GM23338 (cell line): ENCODE data around the gene THNSL1. TPM values are rescaled to one million over a fixed set of nuclear protein-coding genes. Genes with fewer than 3 reads are reported as not detected.

Experiments
- ATAC-seq: fragments of 200-7000 bp; cut with Tn5 transposase; 3 replicates; pipeline ENCODE4 v1.9.1; 2020
- DNase-seq: peaks from one replicate; pipeline ENCODE4 v3.0.0-alpha.2; 2015; ENCODE audit warnings: low spot score
- H2AFZ ChIP-seq: fragments of 200-600 bp; sonication (generic); 2 replicates; pipeline ENCODE4 v1.8.0; 2016; ENCODE audit warnings: antibody characterized with exemption, mild to moderate bottlenecking, moderate library complexity
- H3F3A ChIP-seq: fragments of 200-600 bp; sonication (generic); replicated peaks from 2 replicates; pipeline ENCODE4 v1.8.0; 2017; ENCODE audit warnings: antibody characterized with exemption, mixed run types, low read depth
- H3K27ac ChIP-seq: fragments of 200-600 bp; sonication (generic); 2 replicates; pipeline ENCODE4 v1.6.1; 2016; ENCODE audit warnings: low read depth
- H3K27me3 ChIP-seq: fragments of 200-600 bp; sonication (generic); 2 replicates; pipeline ENCODE4 v1.8.0; 2016; ENCODE audit warnings: mild to moderate bottlenecking, mixed run types, moderate library complexity; ENCODE audit not compliant: insufficient read depth
- H3K36me3 ChIP-seq: fragments of 200-600 bp; sonication (generic); 2 replicates; pipeline ENCODE4 v1.8.0; 2016; ENCODE audit warnings: mild to moderate bottlenecking; ENCODE audit not compliant: insufficient read depth
- H3K4me1 ChIP-seq: fragments of 200-600 bp; sonication (generic); 2 replicates; pipeline ENCODE4 v1.8.0; 2016; ENCODE audit warnings: mild to moderate bottlenecking, moderate library complexity; ENCODE audit not compliant: insufficient read depth
- H3K4me2 ChIP-seq: fragments of 200-600 bp; sonication (generic); 2 replicates; pipeline ENCODE4 v1.7.1; 2017; ENCODE audit warnings: mixed run types
- H3K4me3 ChIP-seq: fragments of 200-600 bp; sonication (generic); 2 replicates; pipeline ENCODE4 v1.6.1; 2016; ENCODE audit warnings: mixed run types
- H3K79me2 ChIP-seq: fragments of 200-600 bp; sonication (generic); replicated peaks from 2 replicates; pipeline ENCODE4 v1.8.0; 2017; ENCODE audit warnings: mild to moderate bottlenecking; ENCODE audit not compliant: insufficient read depth
- H3K9me2 ChIP-seq: fragments of 200-600 bp; sonication (generic); 2 replicates; pipeline ENCODE4 v1.8.0; 2017; ENCODE audit not compliant: insufficient read depth
- H4K20me1 ChIP-seq: fragments of 200-600 bp; sonication (generic); replicated peaks from 2 replicates; pipeline ENCODE4 v1.8.0; 2017; ENCODE audit warnings: mild to moderate bottlenecking; ENCODE audit not compliant: insufficient read depth
- H3K27ac Mint-ChIP-seq: 2 replicates; pipeline ENCODE4 v1.8.0; 2020; ENCODE audit warnings: inconsistent platforms, mild to moderate bottlenecking, moderate library complexity, mixed read lengths
- H3K27me3 Mint-ChIP-seq: 3 replicates; pipeline ENCODE4 v1.8.0; 2022; ENCODE audit warnings: low read depth, mild to moderate bottlenecking, moderate library complexity, mixed read lengths, inconsistent platforms; ENCODE audit not compliant: insufficient read depth, poor library complexity
- H3K36me3 Mint-ChIP-seq: 3 replicates; pipeline ENCODE4 v1.8.0; 2021; ENCODE audit warnings: low read depth, mild to moderate bottlenecking, inconsistent platforms, moderate library complexity, mixed read lengths
- H3K4me1 Mint-ChIP-seq: 3 replicates; pipeline ENCODE4 v1.8.0; 2020; ENCODE audit warnings: mild to moderate bottlenecking, inconsistent platforms, mixed read lengths
- H3K4me3 Mint-ChIP-seq: 3 replicates; pipeline ENCODE4 v1.8.0; 2021; ENCODE audit warnings: moderate library complexity, mild to moderate bottlenecking, inconsistent platforms, mixed read lengths
- H3K9me3 Mint-ChIP-seq: 3 replicates; pipeline ENCODE4 v1.8.0; 2020; ENCODE audit warnings: moderate library complexity, mild to moderate bottlenecking, inconsistent platforms, mixed read lengths
- CREB1 ChIP-seq: fragments of 250-450 bp; sonication (Bioruptor Pico); IDR thresholded peaks from 2 replicates; pipeline ENCODE4 v1.5.0; 2020; ENCODE audit warnings: low read depth, mild to moderate bottlenecking, moderate library complexity
- EZH2 ChIP-seq: fragments of 200-600 bp; sonication (generic); IDR thresholded peaks from one replicate; pipeline ENCODE4 v1.8.0; 2017; ENCODE audit warnings: antibody characterized with exemption, mild to moderate bottlenecking, low read depth; ENCODE audit not compliant: unreplicated experiment
- EZH2phosphoT487 ChIP-seq: fragments of 200-600 bp; sonication (generic); IDR thresholded peaks from one replicate; pipeline ENCODE4 v1.8.1; 2018; ENCODE audit warnings: antibody characterized with exemption; ENCODE audit not compliant: unreplicated experiment
- JUNB ChIP-seq: IDR thresholded peaks from one replicate; pipeline ENCODE4 v1.6.1; 2016; ENCODE audit warnings: antibody characterized with exemption; ENCODE audit not compliant: unreplicated experiment
- STAT1 ChIP-seq: IDR thresholded peaks from one replicate; pipeline ENCODE4 v1.6.1; 2016; ENCODE audit warnings: antibody characterized with exemption; ENCODE audit not compliant: unreplicated experiment
- ZNF114 ChIP-seq: fragments of 250-450 bp; sonication (Bioruptor Pico); IDR thresholded peaks from 2 replicates; pipeline ENCODE4 v1.5.0; 2020; ENCODE audit warnings: mild to moderate bottlenecking, moderate library complexity
- polyA plus RNA-seq: library from polyadenylated mRNA; unstranded; fragments of >200 nt; fragmentation: Nextera tagmentation; extraction: Ambion mirVana; gene quantifications from 2 replicates; pipeline ENCODE4 v1.2.1, GENCODE V29; 2016
- total RNA-seq: library from RNA; depleted of rRNA; stranded (reverse); fragments of >200 nt; shearing (Covaris generic); gene quantifications from 2 replicates; pipeline ENCODE4 v1.2.3, GENCODE V29; 2014
- TF ChIP-seq, protein P1 (sequence below): fragments of 250-450 bp; sonication (Bioruptor Pico); IDR thresholded peaks from 2 replicates; pipeline ENCODE4 v1.5.0; 2020; ENCODE audit warnings: mild to moderate bottlenecking, moderate library complexity
- TF ChIP-seq, protein P2 (sequence below), 2 experiments: fragments of 200-600 bp in 1 of 2; sonication (generic) in 1 of 2; conservative IDR thresholded peaks; 2 replicates each; pipeline versions ENCODE4 v1.5.1 to v1.6.1; 2016 to 2017; ENCODE audit warnings: antibody characterized with exemption in 2 of 2, low read depth in 2 of 2, mild to moderate bottlenecking in 2 of 2, moderate library complexity in 1 of 2
- TF ChIP-seq, protein P3 (sequence below): IDR thresholded peaks from one replicate; pipeline ENCODE4 v1.6.1; 2018; ENCODE audit warnings: antibody characterized with exemption; ENCODE audit not compliant: unreplicated experiment
- TF ChIP-seq, protein P4 (sequence below): IDR thresholded peaks from 2 replicates; pipeline ENCODE4 v1.6.1; 2016; ENCODE audit warnings: antibody characterized with exemption

The THNSL1 gene
- total and polyA plus RNA-seq, 2 experiments from 2014 or later: 2.6 to 5.8 TPM

DNA sequence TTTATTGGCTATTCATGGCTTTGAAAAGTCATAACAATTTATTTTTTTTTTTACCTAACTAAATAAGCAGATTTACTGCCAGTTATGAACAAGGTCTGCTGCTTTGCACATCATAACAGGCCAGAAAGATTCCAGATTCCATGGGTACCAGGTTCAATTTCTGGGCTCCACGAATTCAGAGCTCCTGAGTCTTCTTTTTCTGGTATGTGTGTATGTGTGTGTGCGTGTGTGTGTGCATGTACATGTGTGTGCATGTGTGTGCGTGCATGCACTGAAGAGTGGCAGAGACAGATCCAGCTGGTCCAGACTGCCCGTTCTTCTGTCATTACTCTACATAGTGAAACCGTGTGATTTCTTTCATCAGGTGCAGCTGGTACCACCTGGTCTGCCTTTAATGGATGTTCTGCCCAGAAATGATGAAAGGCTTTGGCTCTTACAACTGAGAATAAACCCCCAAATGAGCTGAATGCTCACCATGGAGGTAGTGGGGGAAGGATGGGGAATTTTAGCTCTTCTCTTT lies 49.4 kb upstream of the THNSL1 start (continued):
- TF ChIP-seq, protein P1, sequence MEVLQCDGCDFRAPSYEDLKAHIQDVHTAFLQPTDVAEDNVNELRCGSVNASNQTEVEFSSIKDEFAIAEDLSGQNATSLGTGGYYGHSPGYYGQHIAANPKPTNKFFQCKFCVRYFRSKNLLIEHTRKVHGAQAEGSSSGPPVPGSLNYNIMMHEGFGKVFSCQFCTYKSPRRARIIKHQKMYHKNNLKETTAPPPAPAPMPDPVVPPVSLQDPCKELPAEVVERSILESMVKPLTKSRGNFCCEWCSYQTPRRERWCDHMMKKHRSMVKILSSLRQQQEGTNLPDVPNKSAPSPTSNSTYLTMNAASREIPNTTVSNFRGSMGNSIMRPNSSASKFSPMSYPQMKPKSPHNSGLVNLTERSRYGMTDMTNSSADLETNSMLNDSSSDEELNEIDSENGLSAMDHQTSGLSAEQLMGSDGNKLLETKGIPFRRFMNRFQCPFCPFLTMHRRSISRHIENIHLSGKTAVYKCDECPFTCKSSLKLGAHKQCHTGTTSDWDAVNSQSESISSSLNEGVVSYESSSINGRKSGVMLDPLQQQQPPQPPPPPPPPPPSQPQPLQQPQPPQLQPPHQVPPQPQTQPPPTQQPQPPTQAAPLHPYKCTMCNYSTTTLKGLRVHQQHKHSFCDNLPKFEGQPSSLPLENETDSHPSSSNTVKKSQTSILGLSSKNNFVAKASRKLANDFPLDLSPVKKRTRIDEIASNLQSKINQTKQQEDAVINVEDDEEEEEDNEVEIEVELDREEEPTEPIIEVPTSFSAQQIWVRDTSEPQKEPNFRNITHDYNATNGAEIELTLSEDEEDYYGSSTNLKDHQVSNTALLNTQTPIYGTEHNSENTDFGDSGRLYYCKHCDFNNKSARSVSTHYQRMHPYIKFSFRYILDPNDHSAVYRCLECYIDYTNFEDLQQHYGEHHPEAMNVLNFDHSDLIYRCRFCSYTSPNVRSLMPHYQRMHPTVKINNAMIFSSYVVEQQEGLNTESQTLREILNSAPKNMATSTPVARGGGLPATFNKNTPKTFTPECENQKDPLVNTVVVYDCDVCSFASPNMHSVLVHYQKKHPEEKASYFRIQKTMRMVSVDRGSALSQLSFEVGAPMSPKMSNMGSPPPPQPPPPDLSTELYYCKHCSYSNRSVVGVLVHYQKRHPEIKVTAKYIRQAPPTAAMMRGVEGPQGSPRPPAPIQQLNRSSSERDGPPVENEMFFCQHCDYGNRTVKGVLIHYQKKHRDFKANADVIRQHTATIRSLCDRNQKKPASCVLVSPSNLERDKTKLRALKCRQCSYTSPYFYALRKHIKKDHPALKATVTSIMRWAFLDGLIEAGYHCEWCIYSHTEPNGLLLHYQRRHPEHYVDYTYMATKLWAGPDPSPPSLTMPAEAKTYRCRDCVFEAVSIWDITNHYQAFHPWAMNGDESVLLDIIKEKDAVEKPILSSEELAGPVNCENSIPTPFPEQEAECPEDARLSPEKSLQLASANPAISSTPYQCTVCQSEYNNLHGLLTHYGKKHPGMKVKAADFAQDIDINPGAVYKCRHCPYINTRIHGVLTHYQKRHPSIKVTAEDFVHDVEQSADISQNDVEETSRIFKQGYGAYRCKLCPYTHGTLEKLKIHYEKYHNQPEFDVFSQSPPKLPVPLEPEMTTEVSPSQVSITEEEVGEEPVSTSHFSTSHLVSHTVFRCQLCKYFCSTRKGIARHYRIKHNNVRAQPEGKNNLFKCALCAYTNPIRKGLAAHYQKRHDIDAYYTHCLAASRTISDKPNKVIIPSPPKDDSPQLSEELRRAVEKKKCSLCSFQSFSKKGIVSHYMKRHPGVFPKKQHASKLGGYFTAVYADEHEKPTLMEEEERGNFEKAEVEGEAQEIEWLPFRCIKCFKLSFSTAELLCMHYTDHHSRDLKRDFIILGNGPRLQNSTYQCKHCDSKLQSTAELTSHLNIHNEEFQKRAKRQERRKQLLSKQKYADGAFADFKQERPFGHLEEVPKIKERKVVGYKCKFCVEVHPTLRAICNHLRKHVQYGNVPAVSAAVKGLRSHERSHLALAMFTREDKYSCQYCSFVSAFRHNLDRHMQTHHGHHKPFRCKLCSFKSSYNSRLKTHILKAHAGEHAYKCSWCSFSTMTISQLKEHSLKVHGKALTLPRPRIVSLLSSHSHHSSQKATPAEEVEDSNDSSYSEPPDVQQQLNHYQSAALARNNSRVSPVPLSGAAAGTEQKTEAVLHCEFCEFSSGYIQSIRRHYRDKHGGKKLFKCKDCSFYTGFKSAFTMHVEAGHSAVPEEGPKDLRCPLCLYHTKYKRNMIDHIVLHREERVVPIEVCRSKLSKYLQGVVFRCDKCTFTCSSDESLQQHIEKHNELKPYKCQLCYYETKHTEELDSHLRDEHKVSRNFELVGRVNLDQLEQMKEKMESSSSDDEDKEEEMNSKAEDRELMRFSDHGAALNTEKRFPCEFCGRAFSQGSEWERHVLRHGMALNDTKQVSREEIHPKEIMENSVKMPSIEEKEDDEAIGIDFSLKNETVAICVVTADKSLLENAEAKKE (CRISPR knock-in tag): no peak
- TF ChIP-seq JUNB (no peak), EZH2 (no peak)

DNA sequence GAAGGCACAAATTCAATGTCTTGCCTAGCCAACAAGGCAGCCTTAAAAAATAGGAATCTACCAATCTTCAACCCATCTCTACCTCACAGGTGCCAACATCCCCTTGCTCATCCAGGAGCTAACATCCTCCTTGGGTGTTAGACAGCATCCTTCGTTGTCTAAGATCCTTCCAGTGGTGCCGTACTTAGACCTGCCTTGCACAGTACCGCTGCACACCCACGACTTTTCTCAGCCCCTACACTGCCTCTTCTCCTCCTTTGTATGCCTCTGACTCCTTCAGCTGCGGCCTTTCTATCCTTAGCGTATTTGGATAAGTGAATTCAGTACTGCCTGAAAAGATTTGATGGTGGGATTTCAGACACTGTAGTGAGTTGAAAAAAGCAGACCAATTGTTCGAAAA lies 48.1 kb upstream of the THNSL1 start:
- Mint-ChIP-seq H3K9me3 (no peaks in the 10 kb centered on the region), H3K4me1 (no peaks in the 10 kb centered on the region), H3K4me3 (no peak overlapping the region), H3K27me3 (peaks cover 3% of the 10 kb centered on the region), H3K27ac (no peak overlapping the region), H3K36me3 (no peaks in the 10 kb centered on the region)
- H3F3A ChIP-seq: no peaks in the 10 kb centered on the region
- no peaks in the 10 kb centered on the region for H4K20me1 ChIP-seq
- no peaks in the 10 kb centered on the region for H3K9me2 ChIP-seq
- H3K4me2 ChIP-seq: no peak overlapping the region
- no peaks in the 10 kb centered on the region for H3K79me2 ChIP-seq
- no peaks in the 10 kb centered on the region for H3K27me3 ChIP-seq
- no peaks in the 10 kb centered on the region for H3K4me1 ChIP-seq
- no peak for ATAC-seq
- DNase-seq: no peak
- H2AFZ ChIP-seq: no peak overlapping the region
- no peak overlapping the region for H3K4me3 ChIP-seq
- H3K36me3 ChIP-seq: no peaks in the 10 kb centered on the region
- no peak overlapping the region for H3K27ac ChIP-seq
- TF ChIP-seq, protein P2, sequence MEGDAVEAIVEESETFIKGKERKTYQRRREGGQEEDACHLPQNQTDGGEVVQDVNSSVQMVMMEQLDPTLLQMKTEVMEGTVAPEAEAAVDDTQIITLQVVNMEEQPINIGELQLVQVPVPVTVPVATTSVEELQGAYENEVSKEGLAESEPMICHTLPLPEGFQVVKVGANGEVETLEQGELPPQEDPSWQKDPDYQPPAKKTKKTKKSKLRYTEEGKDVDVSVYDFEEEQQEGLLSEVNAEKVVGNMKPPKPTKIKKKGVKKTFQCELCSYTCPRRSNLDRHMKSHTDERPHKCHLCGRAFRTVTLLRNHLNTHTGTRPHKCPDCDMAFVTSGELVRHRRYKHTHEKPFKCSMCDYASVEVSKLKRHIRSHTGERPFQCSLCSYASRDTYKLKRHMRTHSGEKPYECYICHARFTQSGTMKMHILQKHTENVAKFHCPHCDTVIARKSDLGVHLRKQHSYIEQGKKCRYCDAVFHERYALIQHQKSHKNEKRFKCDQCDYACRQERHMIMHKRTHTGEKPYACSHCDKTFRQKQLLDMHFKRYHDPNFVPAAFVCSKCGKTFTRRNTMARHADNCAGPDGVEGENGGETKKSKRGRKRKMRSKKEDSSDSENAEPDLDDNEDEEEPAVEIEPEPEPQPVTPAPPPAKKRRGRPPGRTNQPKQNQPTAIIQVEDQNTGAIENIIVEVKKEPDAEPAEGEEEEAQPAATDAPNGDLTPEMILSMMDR (conservative IDR thresholded peaks at IDR 0.05; ENCODE audit: low read depth in 2 of 2): no peak
- TF ChIP-seq, protein P3, sequence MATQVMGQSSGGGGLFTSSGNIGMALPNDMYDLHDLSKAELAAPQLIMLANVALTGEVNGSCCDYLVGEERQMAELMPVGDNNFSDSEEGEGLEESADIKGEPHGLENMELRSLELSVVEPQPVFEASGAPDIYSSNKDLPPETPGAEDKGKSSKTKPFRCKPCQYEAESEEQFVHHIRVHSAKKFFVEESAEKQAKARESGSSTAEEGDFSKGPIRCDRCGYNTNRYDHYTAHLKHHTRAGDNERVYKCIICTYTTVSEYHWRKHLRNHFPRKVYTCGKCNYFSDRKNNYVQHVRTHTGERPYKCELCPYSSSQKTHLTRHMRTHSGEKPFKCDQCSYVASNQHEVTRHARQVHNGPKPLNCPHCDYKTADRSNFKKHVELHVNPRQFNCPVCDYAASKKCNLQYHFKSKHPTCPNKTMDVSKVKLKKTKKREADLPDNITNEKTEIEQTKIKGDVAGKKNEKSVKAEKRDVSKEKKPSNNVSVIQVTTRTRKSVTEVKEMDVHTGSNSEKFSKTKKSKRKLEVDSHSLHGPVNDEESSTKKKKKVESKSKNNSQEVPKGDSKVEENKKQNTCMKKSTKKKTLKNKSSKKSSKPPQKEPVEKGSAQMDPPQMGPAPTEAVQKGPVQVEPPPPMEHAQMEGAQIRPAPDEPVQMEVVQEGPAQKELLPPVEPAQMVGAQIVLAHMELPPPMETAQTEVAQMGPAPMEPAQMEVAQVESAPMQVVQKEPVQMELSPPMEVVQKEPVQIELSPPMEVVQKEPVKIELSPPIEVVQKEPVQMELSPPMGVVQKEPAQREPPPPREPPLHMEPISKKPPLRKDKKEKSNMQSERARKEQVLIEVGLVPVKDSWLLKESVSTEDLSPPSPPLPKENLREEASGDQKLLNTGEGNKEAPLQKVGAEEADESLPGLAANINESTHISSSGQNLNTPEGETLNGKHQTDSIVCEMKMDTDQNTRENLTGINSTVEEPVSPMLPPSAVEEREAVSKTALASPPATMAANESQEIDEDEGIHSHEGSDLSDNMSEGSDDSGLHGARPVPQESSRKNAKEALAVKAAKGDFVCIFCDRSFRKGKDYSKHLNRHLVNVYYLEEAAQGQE: no peak
- TF ChIP-seq CREB1 (CRISPR knock-in tag): no peak
- TF ChIP-seq, protein P4, sequence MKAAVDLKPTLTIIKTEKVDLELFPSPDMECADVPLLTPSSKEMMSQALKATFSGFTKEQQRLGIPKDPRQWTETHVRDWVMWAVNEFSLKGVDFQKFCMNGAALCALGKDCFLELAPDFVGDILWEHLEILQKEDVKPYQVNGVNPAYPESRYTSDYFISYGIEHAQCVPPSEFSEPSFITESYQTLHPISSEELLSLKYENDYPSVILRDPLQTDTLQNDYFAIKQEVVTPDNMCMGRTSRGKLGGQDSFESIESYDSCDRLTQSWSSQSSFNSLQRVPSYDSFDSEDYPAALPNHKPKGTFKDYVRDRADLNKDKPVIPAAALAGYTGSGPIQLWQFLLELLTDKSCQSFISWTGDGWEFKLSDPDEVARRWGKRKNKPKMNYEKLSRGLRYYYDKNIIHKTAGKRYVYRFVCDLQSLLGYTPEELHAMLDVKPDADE: no peak
- TF ChIP-seq STAT1: no peak
- TF ChIP-seq ZNF114 (CRISPR knock-in tag): no peak
- no peak for TF ChIP-seq EZH2
- no peak for TF ChIP-seq JUNB
- no peak for TF ChIP-seq EZH2phosphoT487
